ENCODE measurements around the gene MALSU1. TPM values are rescaled to one million over a fixed set of nuclear protein-coding genes. Genes with fewer than 3 reads are reported as not detected.
A peak's percentile ranks its signal among the peaks of the same experiment; 100 is the strongest.
"Not testable (repeated sequence)": the region's sequence is repeated elsewhere in the genome, so short reads cannot be mapped to it uniquely, and the experiment has no call there.

MALSU1 gene
- total RNA-seq, 4 donors from 2014 or later: 41.4 to 107 (median 55.8) TPM

- DNase-seq (ENCODE audit: low spot score in 2 of 2): no peak
- H3K4me1 ChIP-seq: peaks cover 0 to 60% (median 14%) of the 10 kb centered on the region in 4 donors
These were observed 696 bp downstream of the MALSU1 start for GRCh38 chr7:23299770-23300300.

GRCh38 chr7:23306936-23307521 lies 7.9 kb downstream of the MALSU1 start:
- no peaks in the 10 kb centered on the region for H3K9me3 ChIP-seq
- no peak for DNase-seq (ENCODE audit: low spot score in 2 of 2)
- no peak overlapping the region for H3K27ac ChIP-seq
- TF ChIP-seq POLR2A (IDR thresholded peaks at IDR 0.05): no peak
- TF ChIP-seq CTCF (IDR thresholded peaks at IDR 0.05): no peak
- no peak for TF ChIP-seq EP300 (IDR thresholded peaks at IDR 0.05)
- peaks cover 0 to 29% (median 0%) of the 10 kb centered on the region in 4 donors for H3K4me1 ChIP-seq
- 89 to 93% methylated on average over 2 of the region's 2 CpGs for WGBS, 2 donors
- peaks cover 0 to 60% (median 7%) of the 10 kb centered on the region in 3 donors for H3K36me3 ChIP-seq
- no peaks in the 10 kb centered on the region for H3K27me3 ChIP-seq
- H3K4me3 ChIP-seq: no peak overlapping the region

More at GRCh38 chr7:23299770-23300300, 696 bp downstream of the MALSU1 start:
- no peaks in the 10 kb centered on the region for H3K9me3 ChIP-seq
- 7 to 10% methylated on average over 12 of the region's 12 CpGs for WGBS, 2 donors
- H3K4me3 ChIP-seq: peak overlapping the region; percentile 72 to 100 (median 80)
- no peaks in the 10 kb centered on the region for H3K27me3 ChIP-seq
- H3K27ac ChIP-seq: peak overlapping the region; percentile 86 to 92 (median 92)
- TF ChIP-seq EP300 (IDR thresholded peaks at IDR 0.05) (no peak), POLR2A (IDR thresholded peaks at IDR 0.05) (no peak), CTCF (IDR thresholded peaks at IDR 0.05) (no peak)
- peaks cover 0 to 34% (median 0%) of the 10 kb centered on the region in 3 donors for H3K36me3 ChIP-seq

GRCh38 chr7:23308754-23309153 lies 9.6 kb downstream of the MALSU1 start:
- Histone ChIP-seq H3K4me3 (no peak overlapping the region), H3K36me3 (peaks cover 0 to 46% (median 7%) of the 10 kb centered on the region in 3 donors), H3K27ac (no peak overlapping the region), H3K27me3 (no peaks in the 10 kb centered on the region), H3K4me1 (peaks cover 0 to 14% (median 0%) of the 10 kb centered on the region in 4 donors), H3K9me3 (no peaks in the 10 kb centered on the region)
- TF ChIP-seq EP300 (IDR thresholded peaks at IDR 0.05): no peak
- no peak for TF ChIP-seq CTCF (IDR thresholded peaks at IDR 0.05)
- no peak for TF ChIP-seq POLR2A (IDR thresholded peaks at IDR 0.05)
- WGBS, 2 donors: 85% methylated on average over 6 of the region's 6 CpGs
- DNase-seq (ENCODE audit: low spot score in 2 of 2): no peak

DNA sequence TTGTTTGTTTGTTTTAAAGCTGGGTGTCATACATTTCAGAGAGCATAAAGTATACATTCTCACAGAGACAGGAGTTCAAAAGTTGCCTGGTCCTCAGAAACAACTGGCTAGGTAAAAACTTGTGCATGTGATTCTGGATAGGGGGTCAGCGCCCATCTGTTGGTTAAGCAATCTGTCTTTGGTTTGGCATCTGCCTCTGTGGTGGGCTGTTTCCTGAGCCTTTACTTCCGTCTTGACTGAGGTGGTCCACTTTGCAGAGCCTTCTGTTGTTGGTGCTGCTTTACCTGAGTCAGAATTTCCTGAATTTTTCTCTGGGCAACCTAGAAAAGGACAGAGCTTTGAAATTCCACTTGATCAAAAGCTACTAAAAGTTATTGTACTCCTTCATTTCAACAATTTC lies 13.0 kb downstream of the MALSU1 start:
- DNase-seq (ENCODE audit: low spot score in 2 of 2); H3K27me3 ChIP-seq; H3K27ac ChIP-seq; H3K4me3 ChIP-seq; H3K4me1 ChIP-seq; H3K9me3 ChIP-seq: not testable (repeated sequence)
- WGBS, 2 donors: 73% methylated on average over 2 of the region's 2 CpGs
- H3K36me3 ChIP-seq: peaks cover 0 to 21% (median 7%) of the 10 kb centered on the region in 3 donors

- no peak for DNase-seq (ENCODE audit: low spot score in 2 of 2)
- TF ChIP-seq EP300 (IDR thresholded peaks at IDR 0.05) (no peak), POLR2A (IDR thresholded peaks at IDR 0.05) (no peak), CTCF (IDR thresholded peaks at IDR 0.05) (no peak)
- H3K9me3 ChIP-seq: no peaks in the 10 kb centered on the region
- no peak overlapping the region for H3K4me3 ChIP-seq
- H3K4me1 ChIP-seq: peaks cover 0 to 4% (median 0%) of the 10 kb centered on the region in 4 donors
- H3K27ac ChIP-seq: no peak overlapping the region
- no peaks in the 10 kb centered on the region for H3K36me3 ChIP-seq
- WGBS, 2 donors: 85 to 87% methylated on average over 7 of the region's 7 CpGs
- H3K27me3 ChIP-seq: no peaks in the 10 kb centered on the region
These were observed 16.2 kb downstream of the MALSU1 start for GRCh38 chr7:23315366-23315765.
